Retina (tissue), 1 donor: Measurements from ENCODE around the gene PTPRN2.

Experiments
- DNase-seq: peaks from one replicate; pipeline ENCODE4 v3.0.0-alpha.2; 2016

PTPRN2 gene

GRCh38 chr7:157543276-157543675 lies 1044.3 kb downstream of the PTPRN2 start:
- DNase-seq = no peak

- DNase-seq = no peak
These were observed 1045.3 kb downstream of the PTPRN2 start for GRCh38 chr7:157542068-157543021.

- no peak for DNase-seq
These were observed 1046.1 kb downstream of the PTPRN2 start for GRCh38 chr7:157541295-157542067.

- DNase-seq = no peak
These were observed 1046.9 kb downstream of the PTPRN2 start for GRCh38 chr7:157540606-157541294.

GRCh38 chr7:157540020-157540419 lies 1047.6 kb downstream of the PTPRN2 start:
- no peak for DNase-seq

GRCh38 chr7:157539521-157539920 lies 1048.1 kb downstream of the PTPRN2 start:
- no peak for DNase-seq

GRCh38 chr7:157538735-157539134 lies 1048.9 kb downstream of the PTPRN2 start:
- DNase-seq = no peak

GRCh38 chr7:157538321-157538720 lies 1049.3 kb downstream of the PTPRN2 start:
- no peak for DNase-seq

- DNase-seq = no peak
These were observed 1050.6 kb downstream of the PTPRN2 start for GRCh38 chr7:157537056-157537455.

DNA sequence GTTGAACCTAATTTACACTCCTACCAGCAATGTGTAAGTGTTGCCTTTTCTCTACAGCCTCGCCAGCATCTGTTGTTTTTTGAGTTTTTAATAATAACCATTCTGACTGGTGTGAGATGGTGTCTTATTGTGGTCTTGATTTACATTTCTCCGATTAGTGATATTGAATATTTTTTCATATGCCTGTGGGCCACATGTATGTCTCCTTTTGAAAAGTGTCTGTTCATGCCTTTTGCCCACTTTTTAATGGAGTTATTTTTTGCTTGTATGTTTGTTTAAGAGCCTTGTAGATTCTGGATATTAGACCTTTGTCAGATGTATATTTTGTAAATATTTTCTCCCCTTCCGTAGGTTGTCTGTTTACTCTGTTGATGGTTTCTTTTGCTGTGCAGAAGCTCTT lies 1055.6 kb downstream of the PTPRN2 start:
- DNase-seq = no peak

GRCh38 chr7:157529768-157530560 lies 1057.7 kb downstream of the PTPRN2 start:
- no peak for DNase-seq

DNA sequence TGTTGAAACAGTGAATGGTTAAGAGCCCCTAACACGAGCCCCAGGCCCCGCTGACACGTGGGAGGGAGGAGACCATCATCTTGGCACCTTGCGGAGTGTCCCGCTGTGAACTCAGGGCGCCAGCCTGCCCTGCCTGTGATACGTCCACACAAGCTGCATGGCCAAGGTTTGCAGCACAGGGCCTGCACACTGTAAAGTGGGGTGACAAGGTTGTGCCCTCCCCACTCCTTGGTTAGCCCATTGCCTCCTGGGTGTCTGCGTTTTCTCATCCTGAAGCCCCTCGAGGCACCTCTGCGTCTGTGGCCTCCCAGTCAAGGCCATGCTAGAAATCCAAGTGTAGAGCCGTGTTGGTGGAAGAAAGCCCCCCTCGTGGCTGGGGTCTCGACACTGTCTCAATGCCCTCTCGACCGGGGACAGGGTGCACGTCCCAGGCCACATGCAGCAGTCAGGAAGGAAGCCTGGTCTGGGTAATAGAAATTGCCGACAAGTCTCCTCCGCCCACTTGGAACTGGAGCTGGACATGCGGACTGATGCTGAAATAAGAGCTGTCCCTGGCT lies 1058.8 kb downstream of the PTPRN2 start:
- DNase-seq = no peak

GRCh38 chr7:157527686-157528085 lies 1059.9 kb downstream of the PTPRN2 start:
- DNase-seq = no peak

DNA sequence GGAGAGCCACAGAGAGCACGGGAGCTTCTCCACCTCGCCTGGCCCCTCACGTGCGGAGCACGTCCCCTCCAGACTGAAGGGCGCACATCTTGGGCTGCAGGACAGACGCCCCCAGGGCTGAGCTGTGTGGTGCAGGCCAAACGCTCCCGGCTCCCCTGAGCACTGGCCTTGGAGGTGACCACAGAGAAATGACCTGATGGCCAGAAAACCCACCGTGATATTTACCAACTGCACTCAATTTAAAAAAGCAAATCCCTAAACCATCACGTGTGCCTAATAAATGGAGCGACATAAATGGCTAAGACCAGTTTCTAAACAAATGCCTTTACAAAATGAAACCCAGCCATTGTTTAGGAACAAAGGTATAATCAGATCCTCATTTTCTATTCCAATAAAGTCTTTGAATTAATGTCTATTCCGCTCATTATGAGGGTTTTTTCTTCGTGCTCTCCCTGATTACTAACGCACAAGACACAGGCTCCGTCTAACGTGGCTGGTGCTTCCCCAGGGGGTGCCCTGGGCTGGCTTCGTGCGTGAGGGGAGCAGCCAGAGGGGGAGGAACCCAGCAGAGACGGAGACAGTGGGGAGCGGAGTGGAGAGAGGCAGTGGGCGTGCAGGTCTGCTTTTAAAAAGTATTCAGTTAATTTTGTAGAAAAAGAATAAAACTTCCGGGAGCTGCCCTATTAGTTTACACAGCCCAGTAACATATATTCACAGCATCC lies 1060.5 kb downstream of the PTPRN2 start:
- DNase-seq = no peak

DNA sequence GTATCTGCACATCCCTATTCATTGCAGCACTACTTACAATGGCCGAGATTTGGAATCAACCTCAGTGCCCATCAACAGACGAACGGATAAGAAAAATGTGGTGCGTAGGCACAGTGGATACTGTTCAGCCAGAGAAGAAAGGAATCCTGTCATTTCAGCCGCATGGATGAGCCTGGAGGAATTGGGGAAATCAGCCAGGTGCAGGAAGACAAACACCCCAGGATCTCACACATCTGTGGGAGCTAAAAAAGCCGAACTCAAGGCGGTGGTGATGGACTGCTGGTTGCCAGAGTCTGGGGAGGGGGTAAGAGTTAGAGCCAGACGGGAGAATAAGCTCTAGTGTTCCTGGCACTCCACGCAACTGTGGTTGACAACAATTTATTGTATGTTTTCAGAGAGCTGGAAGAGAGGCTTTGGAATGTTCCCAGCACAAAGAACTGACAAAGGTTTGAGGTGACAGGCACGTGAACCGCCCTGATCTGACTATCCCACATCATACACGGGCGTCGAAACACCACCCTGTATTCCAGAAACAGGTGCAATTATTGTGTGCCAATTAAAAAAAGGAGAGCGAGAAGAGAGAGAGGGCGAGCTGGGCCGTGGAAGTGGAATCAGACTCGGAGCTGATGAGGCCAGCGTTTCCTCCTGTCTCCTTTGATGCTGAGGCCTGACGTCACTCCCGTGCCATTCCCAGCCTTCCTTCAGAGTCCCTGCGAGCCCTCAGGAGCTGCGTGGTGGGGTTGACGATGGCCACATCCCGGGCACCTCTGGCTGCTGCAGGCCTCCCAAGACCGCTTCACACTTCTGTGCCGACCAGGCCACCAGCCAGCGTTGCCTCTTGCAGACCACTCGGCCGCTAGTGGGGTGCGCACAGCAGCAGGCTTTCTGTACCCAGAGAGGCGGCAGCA lies 1061.4 kb downstream of the PTPRN2 start:
- peak; percentile 73 for DNase-seq

DNA sequence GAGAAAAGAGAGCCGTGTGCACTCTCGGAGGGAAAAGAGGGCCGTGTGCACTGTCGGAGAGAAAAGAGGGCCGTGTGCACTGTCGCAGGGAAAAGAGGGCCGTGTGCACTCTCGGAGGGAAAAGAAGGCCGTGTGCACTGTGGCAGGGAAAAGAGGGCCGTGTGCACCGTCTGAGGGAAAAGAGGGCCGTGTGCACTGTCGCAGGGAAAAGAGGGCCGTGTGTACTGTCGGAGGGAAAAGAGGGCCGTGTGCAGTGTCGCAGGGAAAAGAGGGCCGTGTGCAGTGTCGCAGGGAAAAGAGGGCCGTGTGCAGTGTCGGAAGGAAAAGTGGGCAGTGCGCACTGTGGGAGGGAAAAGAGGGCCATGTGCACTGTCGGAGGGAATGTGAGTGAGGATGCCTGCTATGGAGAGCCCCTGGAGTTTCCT lies 1062.1 kb downstream of the PTPRN2 start:
- DNase-seq = no peak

DNA sequence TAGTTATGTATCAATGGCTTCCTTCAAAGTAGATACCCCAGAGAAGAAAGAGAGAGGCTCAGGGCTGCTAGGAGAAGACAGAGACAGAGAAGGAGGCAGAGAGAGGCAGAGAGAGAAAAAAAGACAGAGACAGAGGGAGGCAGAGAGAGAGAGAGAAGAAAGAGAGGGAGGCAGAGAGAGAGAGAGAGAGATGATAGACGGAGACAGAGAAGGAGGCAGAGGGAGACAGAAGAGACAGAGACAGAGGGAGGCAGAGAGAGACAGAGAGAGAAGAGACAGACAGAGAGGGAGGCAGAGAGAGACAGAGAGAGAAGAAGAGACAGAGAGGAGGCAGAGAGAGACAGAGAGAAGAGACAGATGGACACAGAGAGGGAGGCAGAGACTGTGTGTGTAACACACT lies 1062.9 kb downstream of the PTPRN2 start:
- DNase-seq = no peak

DNA sequence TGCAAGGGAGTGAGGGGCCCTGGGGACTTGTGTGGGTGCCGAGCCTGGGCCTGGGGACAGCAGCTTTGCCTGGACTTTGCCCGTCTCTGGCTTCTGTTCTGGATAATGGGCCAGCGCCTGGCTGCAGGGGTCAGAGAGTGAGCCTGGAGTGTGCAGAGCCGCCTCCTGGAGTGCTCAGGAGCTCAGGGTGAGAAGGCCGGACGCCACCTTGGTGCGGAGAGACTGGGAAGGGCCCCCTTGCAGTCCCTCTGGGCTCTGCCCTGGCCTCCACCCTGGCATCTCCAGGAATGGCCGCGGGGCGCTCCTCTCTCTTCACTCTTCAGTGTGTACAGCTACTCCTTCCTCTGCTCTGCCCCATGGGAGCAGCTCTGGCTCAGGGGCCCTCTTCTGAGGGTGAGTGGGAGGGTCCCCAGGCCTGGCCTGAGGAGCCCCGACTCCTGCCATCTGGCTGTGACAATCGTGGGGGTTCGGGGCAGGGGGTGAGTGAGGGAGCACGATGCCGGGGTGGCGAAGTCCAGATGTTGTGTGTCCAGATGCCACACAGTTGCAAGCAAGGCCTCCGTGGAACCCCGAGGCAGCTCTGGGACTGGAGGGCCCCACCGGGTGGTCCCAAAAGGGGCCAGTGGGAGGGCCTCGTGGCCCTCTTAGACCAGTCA lies 1063.7 kb downstream of the PTPRN2 start:
- no peak for DNase-seq

GRCh38 chr7:157523371-157523765 lies 1064.3 kb downstream of the PTPRN2 start:
- no peak for DNase-seq

DNA sequence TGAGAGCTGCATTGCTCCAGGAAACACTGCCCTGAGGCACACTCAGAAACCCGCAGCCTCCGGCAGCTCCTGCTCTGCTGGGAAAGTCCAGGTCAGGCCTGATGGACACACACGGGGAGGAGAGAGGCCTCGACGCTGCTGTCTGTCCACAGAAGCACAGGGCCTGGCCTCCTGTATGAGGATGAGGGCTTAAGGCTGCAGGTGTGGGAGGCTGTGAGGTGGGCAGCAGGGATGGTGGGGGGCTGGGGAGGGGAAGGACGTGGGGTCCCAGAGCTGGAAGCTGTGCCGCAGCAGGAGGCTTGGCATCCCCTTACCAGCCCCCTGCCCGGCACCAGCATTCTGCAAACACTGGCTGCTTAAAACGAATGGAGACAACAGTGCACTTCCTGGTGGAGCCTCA lies 1064.7 kb downstream of the PTPRN2 start:
- no peak for DNase-seq
